B cell (primary cell): ENCODE results near the gene PTGES. TPM values are rescaled to one million over a fixed set of nuclear protein-coding genes. Genes with fewer than 3 reads are reported as not detected.

Experiments used
- ATAC-seq: fragments of 200-7000 bp; cut with Tn5 transposase; one replicate; pipeline ENCODE4 v1.10.0; 2021; ENCODE audit warnings: low read depth, mild to moderate bottlenecking, moderate number of reproducible peaks, moderate library complexity
- CTCF ChIA-PET: fragments of 350-600 bp; sonication (Branson Sonifier 250); formaldehyde crosslinking; loops from one replicate; lab custom pipeline; 2021; ENCODE audit warnings: antibody characterized with exemption, inconsistent platforms; lab: Charles Lee
- POLR2A ChIA-PET: fragments of 350-600 bp; sonication (Branson Sonifier 250); formaldehyde crosslinking; loops from one replicate; lab custom pipeline; 2021; ENCODE audit warnings: antibody characterized with exemption; lab: Charles Lee
- DNase-seq: peaks from one replicate; pipeline ENCODE4 v3.0.0; 2013
- H2AFZ ChIP-seq: 2 replicates; pipeline ENCODE4 v1.6.1; 2012; ENCODE audit warnings: mild to moderate bottlenecking, low read depth, low read length; ENCODE audit not compliant: insufficient read depth, poor library complexity, severe bottlenecking
- H3K27ac ChIP-seq, 2 donors: 1 replicate in 1 of 2; 2 replicates in 1 of 2; pipeline ENCODE4 v1.5.1; 2012 to 2013; ENCODE audit warnings: low read length in 2 of 2, mild to moderate bottlenecking in 2 of 2, moderate library complexity in 1 of 2
- H3K27me3 ChIP-seq, 4 experiments: fragments of 200-600 bp in 1 of 4; sonication (generic) in 1 of 4; replicated peaks in 1 of 4; 1 replicate in 2 of 4; 2 replicates in 2 of 4; pipeline versions ENCODE4 v1.6.1 to v1.7.0; 2013 to 2016; ENCODE audit warnings: low read length in 3 of 4, mild to moderate bottlenecking in 2 of 4, mixed read lengths in 1 of 4, moderate library complexity in 1 of 4; ENCODE audit not compliant: insufficient read depth in 4 of 4, control insufficient read depth in 3 of 4; ENCODE audit errors: control extremely low read depth in 1 of 4
- H3K36me3 ChIP-seq, 2 experiments: replicated peaks in 1 of 2; 1 replicate in 1 of 2; 2 replicates in 1 of 2; pipeline versions ENCODE4 v1.6.1 to v1.7.1; 2013; ENCODE audit warnings: low read length in 1 of 2; ENCODE audit not compliant: insufficient read depth in 2 of 2, control insufficient read depth in 1 of 2; ENCODE audit errors: control extremely low read depth in 1 of 2, extremely low read depth in 1 of 2
- H3K4me1 ChIP-seq, 2 donors: fragments of 200-600 bp in 1 of 2; sonication (generic) in 1 of 2; 1 replicate in 1 of 2; 2 replicates in 1 of 2; pipeline versions ENCODE4 v1.5.1 to v1.6.1; 2013 to 2017; ENCODE audit warnings: low read length in 2 of 2; ENCODE audit not compliant: control insufficient read depth in 2 of 2, insufficient read depth in 2 of 2
- H3K4me2 ChIP-seq: replicated peaks from 2 replicates; pipeline ENCODE3; 2012; ENCODE audit warnings: mild to moderate bottlenecking, low read depth, low read length; ENCODE audit not compliant: poor library complexity, severe bottlenecking
- H3K4me3 ChIP-seq, 5 experiments: fragments of 200-600 bp in 1 of 5; sonication (generic) in 1 of 5; 1 replicate in 3 of 5; 2 replicates in 2 of 5; pipeline versions ENCODE4 v1.5.1 to v1.7.0; 2011 to 2016; ENCODE audit warnings: low read length in 4 of 5, mild to moderate bottlenecking in 4 of 5, low read depth in 2 of 5, control low read depth in 1 of 5, moderate library complexity in 1 of 5; ENCODE audit not compliant: insufficient read depth in 1 of 5; ENCODE audit errors: control extremely low read depth in 1 of 5, extremely low read depth in 1 of 5
- H3K79me2 ChIP-seq: fragments of 200-600 bp; sonication (generic); one replicate; pipeline ENCODE4 v1.6.0; 2016; ENCODE audit warnings: low read length; ENCODE audit not compliant: control insufficient read depth, insufficient read depth
- H3K9ac ChIP-seq: fragments of 200-600 bp; sonication (generic); 2 replicates; pipeline ENCODE4 v1.6.1; 2017; ENCODE audit warnings: mild to moderate bottlenecking, low read length, moderate library complexity
- H3K9me3 ChIP-seq, 3 donors: one replicate each; pipeline versions ENCODE4 v1.6.1 to v1.7.1; 2013; ENCODE audit warnings: low read length in 2 of 3; ENCODE audit not compliant: control insufficient read depth in 2 of 3, insufficient read depth in 1 of 3; ENCODE audit errors: control extremely low read depth in 1 of 3
- H4K20me1 ChIP-seq: 2 replicates; pipeline ENCODE4 v1.6.0; 2012; ENCODE audit warnings: mild to moderate bottlenecking, low read length; ENCODE audit not compliant: insufficient read depth, control insufficient read depth, poor library complexity, severe bottlenecking
- H3K27ac Mint-ChIP-seq: one replicate; pipeline ENCODE4 v1.8.0; 2021; ENCODE audit warnings: mixed read lengths
- H3K27me3 Mint-ChIP-seq: one replicate; pipeline ENCODE4 v1.8.0; 2021; ENCODE audit warnings: mixed read lengths
- H3K4me1 Mint-ChIP-seq: one replicate; pipeline ENCODE4 v1.8.0; 2021; ENCODE audit warnings: mixed read lengths
- H3K4me3 Mint-ChIP-seq: one replicate; pipeline ENCODE4 v1.8.0; 2021; ENCODE audit warnings: mixed read lengths
- H3K9me3 Mint-ChIP-seq: one replicate; pipeline ENCODE4 v1.8.0; 2022; ENCODE audit warnings: mixed read lengths; ENCODE audit not compliant: insufficient read depth
- EZH2 ChIP-seq: IDR thresholded peaks from 2 replicates; pipeline ENCODE4 v1.6.1; 2012; ENCODE audit warnings: borderline replicate concordance, low read depth, mild to moderate bottlenecking, moderate library complexity, low read length; ENCODE audit not compliant: insufficient read depth, poor library complexity, severe bottlenecking
- WGBS: methylation state at CpG from one replicate; pipeline ENCODE4 v1.1.5; 2013; ENCODE audit warnings: missing lambda C conversion rate; ENCODE audit not compliant: insufficient coverage; 5-methylcytosine and 5-hydroxymethylcytosine counted together
- intact Hi-C: fragments of 100-400 bp; cut with micrococcal nuclease; formaldehyde crosslinking; loops from one replicate; pipeline ENCODE4 v1.10.0; 2022
- polyA plus RNA-seq: library from polyadenylated mRNA; depleted of rRNA; stranded (reverse); fragments of >200 nt; gene quantifications from 2 replicates; pipeline ENCODE4 v1.2.3, GENCODE V29; 2012
- total RNA-seq, 2 donors: library from RNA; stranded (reverse); fragments of 120-200 nt in 1 of 2; gene quantifications; 1 replicate in 1 of 2; 2 replicates in 1 of 2; pipeline versions ENCODE4 v1.2.3 to v1.2.4, GENCODE V29; 2013 to 2022
- TF ChIP-seq, protein P1 (sequence below): fragments of 200-600 bp; IDR thresholded peaks from one replicate; pipeline ENCODE4 v1.8.0; 2022; ENCODE audit warnings: antibody characterized with exemption, mild to moderate bottlenecking

PTGES gene
- total and polyA plus RNA-seq, 2 donors (not counting 1 experiment from before 2014, with no cell fraction given), result not detected

GRCh38 chr9:129702589-129703520 lies 50.0 kb downstream of the PTGES start:
- Mint-ChIP-seq H3K27me3 (peaks cover 22% of the 10 kb centered on the region), H3K27ac (no peak overlapping the region), H3K4me3 (no peak overlapping the region), H3K9me3 (no peaks in the 10 kb centered on the region), H3K4me1 (no peaks in the 10 kb centered on the region)
- H3K4me3 ChIP-seq, result no peak overlapping the region
- no peak overlapping the region for H3K9ac ChIP-seq
- H3K27me3 ChIP-seq, result peaks cover 0 to 15% (median 3%) of the 10 kb centered on the region in 4 experiments
- no peak overlapping the region for H3K4me2 ChIP-seq
- 80% methylated on average over 19 of the region's 19 CpGs for WGBS
- H3K9me3 ChIP-seq, result no peaks in the 10 kb centered on the region
- H3K36me3 ChIP-seq, result no peaks in the 10 kb centered on the region
- CTCF ChIA-PET, result interaction anchor here (0.6 to 2.9 kb wide), 2 partner anchors 24 to 39 kb away, joined by 3 to 9 read pairs; no protein-coding TSS in a partner anchor
- no peak overlapping the region for H3K27ac ChIP-seq
- H3K79me2 ChIP-seq, result no peaks in the 10 kb centered on the region
- TF ChIP-seq, protein P1, sequence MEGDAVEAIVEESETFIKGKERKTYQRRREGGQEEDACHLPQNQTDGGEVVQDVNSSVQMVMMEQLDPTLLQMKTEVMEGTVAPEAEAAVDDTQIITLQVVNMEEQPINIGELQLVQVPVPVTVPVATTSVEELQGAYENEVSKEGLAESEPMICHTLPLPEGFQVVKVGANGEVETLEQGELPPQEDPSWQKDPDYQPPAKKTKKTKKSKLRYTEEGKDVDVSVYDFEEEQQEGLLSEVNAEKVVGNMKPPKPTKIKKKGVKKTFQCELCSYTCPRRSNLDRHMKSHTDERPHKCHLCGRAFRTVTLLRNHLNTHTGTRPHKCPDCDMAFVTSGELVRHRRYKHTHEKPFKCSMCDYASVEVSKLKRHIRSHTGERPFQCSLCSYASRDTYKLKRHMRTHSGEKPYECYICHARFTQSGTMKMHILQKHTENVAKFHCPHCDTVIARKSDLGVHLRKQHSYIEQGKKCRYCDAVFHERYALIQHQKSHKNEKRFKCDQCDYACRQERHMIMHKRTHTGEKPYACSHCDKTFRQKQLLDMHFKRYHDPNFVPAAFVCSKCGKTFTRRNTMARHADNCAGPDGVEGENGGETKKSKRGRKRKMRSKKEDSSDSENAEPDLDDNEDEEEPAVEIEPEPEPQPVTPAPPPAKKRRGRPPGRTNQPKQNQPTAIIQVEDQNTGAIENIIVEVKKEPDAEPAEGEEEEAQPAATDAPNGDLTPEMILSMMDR, result no peak
- TF ChIP-seq EZH2, result no peak
- no peaks in the 10 kb centered on the region for H4K20me1 ChIP-seq
- ATAC-seq (no peak), DNase-seq (no peak)
- H2AFZ ChIP-seq, result no peak overlapping the region
- POLR2A ChIA-PET, result no interaction called here
- intact Hi-C loops, result no loop called here
- H3K4me1 ChIP-seq, result no peaks in the 10 kb centered on the region

DNA sequence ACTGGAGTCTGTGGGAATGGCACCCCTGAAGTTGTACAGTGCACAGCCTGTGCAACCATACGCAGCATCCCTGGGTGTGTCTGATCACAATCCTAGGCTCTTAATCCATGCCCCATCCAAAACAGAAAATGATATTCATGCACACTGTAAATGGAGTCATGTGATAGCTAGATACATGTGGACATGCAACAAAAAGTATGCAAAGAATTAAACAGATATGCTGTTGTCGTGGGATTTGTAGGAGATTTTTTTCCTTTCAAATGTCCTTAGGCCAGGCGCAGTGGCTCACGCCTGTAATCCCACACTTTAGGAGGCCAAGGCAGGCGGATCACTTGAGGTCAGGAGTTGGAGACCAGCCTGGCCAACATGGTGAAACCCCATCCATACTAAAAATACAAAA lies 51.3 kb downstream of the PTGES start:
- H3K27ac Mint-ChIP-seq, result no peak overlapping the region
- Histone ChIP-seq H3K36me3 (no peaks in the 10 kb centered on the region), H3K9ac (no peak overlapping the region), H2AFZ (no peak overlapping the region), H3K27me3 (peaks cover 0 to 25% (median 6%) of the 10 kb centered on the region in 4 experiments), H3K4me3 (no peak overlapping the region), H3K27ac (no peak overlapping the region), H3K4me1 (no peaks in the 10 kb centered on the region), H3K9me3 (no peaks in the 10 kb centered on the region), H3K4me2 (no peak overlapping the region), H3K79me2 (no peaks in the 10 kb centered on the region), H4K20me1 (no peaks in the 10 kb centered on the region)
- H3K4me3 Mint-ChIP-seq, result no peak overlapping the region
- DNase-seq, result no peak
- peaks cover 22% of the 10 kb centered on the region for H3K27me3 Mint-ChIP-seq
- CTCF ChIA-PET, result interaction anchor here (2.9 kb wide), 1 partner anchor 25 kb away, joined by 9 read pairs; no protein-coding TSS in a partner anchor
- POLR2A ChIA-PET, result no interaction called here
- ATAC-seq, result no peak
- peaks cover 2% of the 10 kb centered on the region for H3K4me1 Mint-ChIP-seq
- intact Hi-C loops, result no loop called here
- TF ChIP-seq, protein P1, result no peak
- no peak for TF ChIP-seq EZH2
- WGBS, result 100% methylated on average over 2 of the region's 5 CpGs
- no peaks in the 10 kb centered on the region for H3K9me3 Mint-ChIP-seq
